NOMO-1 (cell line): ENCODE data around the gene RBM24.

Source experiments
- DNase-seq, 2 experiments: peaks; one replicate each; lab custom pipeline; 2025; ENCODE audit not compliant: unreplicated experiment in 2 of 2; lab: John Stamatoyannopoulos, UW

The RBM24 gene

GRCh38 chr6:17339308-17339670 is 58.1 kb downstream of the RBM24 start:
- DNase-seq: no peak

DNA sequence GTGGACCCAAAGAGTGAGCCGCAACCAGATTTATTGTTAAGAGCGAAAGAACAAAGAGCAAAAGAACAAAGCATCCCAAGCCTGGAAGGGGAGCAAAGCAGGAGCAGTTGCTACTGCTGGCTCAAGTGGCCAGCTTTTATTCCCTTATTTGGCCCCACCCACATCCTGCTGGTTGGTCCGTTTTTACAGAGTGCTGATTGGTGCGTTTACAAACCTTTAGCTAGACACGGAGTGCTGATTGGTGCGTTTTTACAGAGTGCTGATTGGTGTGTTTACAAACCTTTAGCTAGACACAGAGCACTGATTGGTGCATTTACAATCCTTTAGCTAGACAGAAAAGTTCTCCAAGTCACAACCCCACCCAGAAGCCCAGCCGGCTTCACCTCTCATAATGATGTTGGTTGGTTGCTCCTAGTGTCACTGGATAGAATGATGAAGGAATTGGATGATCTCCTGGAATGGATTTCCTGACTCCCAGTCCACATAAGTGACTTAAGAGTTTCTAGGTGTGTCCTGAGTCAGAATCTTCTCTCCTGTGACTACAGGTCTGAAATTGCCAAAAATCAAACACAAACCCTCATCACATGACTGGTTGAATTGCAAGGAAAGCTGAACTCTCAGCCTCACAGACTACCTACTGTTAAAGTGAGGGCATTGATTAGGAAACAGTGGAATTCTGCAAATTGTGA is 60.1 kb downstream of the RBM24 start:
- no peak for DNase-seq

- no peak for DNase-seq
These were observed 60.7 kb downstream of the RBM24 start for GRCh38 chr6:17341891-17342290.

DNA sequence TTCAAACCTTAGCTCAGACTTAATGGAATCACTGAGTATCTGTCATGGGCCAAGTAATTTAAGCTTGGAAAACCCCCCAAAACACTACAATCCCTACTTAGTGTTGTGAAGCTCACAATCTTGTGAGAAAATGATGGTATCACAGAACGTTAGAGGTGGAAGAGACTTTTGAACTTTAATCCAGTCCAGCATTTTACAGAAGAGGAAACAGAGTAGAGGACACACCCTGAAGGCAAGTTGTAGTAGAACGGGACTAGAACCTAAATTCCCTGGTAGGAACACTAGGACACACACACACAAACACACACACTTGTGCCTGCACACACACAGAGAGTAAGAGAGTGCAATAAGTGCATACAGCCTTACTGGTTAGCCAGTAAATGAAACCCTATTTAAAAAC is 62.1 kb downstream of the RBM24 start:
- DNase-seq: no peak
